ENCODE results near the gene HPS3.
"Not testable (repeated sequence)": the region's sequence is repeated elsewhere in the genome, so short reads cannot be mapped to it uniquely, and the experiment has no call there.

The HPS3 gene

GRCh38 chr3:149186721-149187120 is 57.3 kb downstream of the HPS3 start:
- DNase-seq (ENCODE audit: low spot score): no peak

GRCh38 chr3:149188494-149188893 is 59.1 kb downstream of the HPS3 start:
- no peak for DNase-seq (ENCODE audit: low spot score)

- no peak for DNase-seq (ENCODE audit: low spot score)
These were observed 65.8 kb downstream of the HPS3 start for GRCh38 chr3:149195221-149195620.

GRCh38 chr3:149196805-149197592 is 67.6 kb downstream of the HPS3 start:
- not testable (repeated sequence) for DNase-seq (ENCODE audit: low spot score)

- peak; percentile 56 for DNase-seq (ENCODE audit: low spot score)
These were observed 68.2 kb downstream of the HPS3 start for GRCh38 chr3:149197669-149198068.

- DNase-seq (ENCODE audit: low spot score): no peak
These were observed 69.2 kb downstream of the HPS3 start for GRCh38 chr3:149198611-149199010.

- DNase-seq (ENCODE audit: low spot score): no peak
These were observed 70.0 kb downstream of the HPS3 start for GRCh38 chr3:149199474-149199873.

- no peak for DNase-seq (ENCODE audit: low spot score)
These were observed 74.3 kb downstream of the HPS3 start for GRCh38 chr3:149203758-149204157.

- no peak for DNase-seq (ENCODE audit: low spot score)
These were observed 75.1 kb downstream of the HPS3 start for GRCh38 chr3:149204390-149204991.

- DNase-seq (ENCODE audit: low spot score): no peak
These were observed 78.0 kb downstream of the HPS3 start for GRCh38 chr3:149207475-149207874.

- no peak for DNase-seq (ENCODE audit: low spot score)
These were observed 80.0 kb downstream of the HPS3 start for GRCh38 chr3:149209431-149209830.

- DNase-seq (ENCODE audit: low spot score): no peak
These were observed 82.9 kb downstream of the HPS3 start for GRCh38 chr3:149212386-149212785.

GRCh38 chr3:149214702-149215101 is 85.3 kb downstream of the HPS3 start:
- DNase-seq (ENCODE audit: low spot score): no peak

GRCh38 chr3:149215515-149215914 is 86.1 kb downstream of the HPS3 start:
- DNase-seq (ENCODE audit: low spot score): no peak

GRCh38 chr3:149216193-149216869 is 86.9 kb downstream of the HPS3 start:
- no peak for DNase-seq (ENCODE audit: low spot score)

- no peak for DNase-seq (ENCODE audit: low spot score)
These were observed 87.9 kb downstream of the HPS3 start for GRCh38 chr3:149217347-149217746.

GRCh38 chr3:149219380-149220121 is 90.1 kb downstream of the HPS3 start:
- not testable (repeated sequence) for DNase-seq (ENCODE audit: low spot score)

- DNase-seq (ENCODE audit: low spot score): no peak
These were observed 92.5 kb downstream of the HPS3 start, which contains the start of gene CP for GRCh38 chr3:149221783-149222517. TSS of gene CP (minus strand) at chr3:149221829. CDS start at chr3:149221792, 37 bp downstream.

Data from ecto neural progenitor cell (in vitro differentiated cells).